Esophagus squamous epithelium (tissue), 4 donors: ENCODE results near the gene CDH12.

Experiments
- CTCF ChIP-seq, 6 experiments: fragments of 450-650 bp in 4 of 6; fragments of 200-600 bp in 2 of 6; sonication (generic) in 2 of 6; IDR thresholded peaks; one replicate each; pipeline ENCODE4 v1.5.1; 2016 to 2019; ENCODE audit warnings: antibody characterized with exemption in 6 of 6, mild to moderate bottlenecking in 4 of 6, moderate library complexity in 4 of 6
- POLR2A ChIP-seq, 4 donors: fragments of 450-650 bp; IDR thresholded peaks; one replicate each; pipeline ENCODE4 v1.6.1; 2017; ENCODE audit warnings: antibody characterized with exemption in 4 of 4, mild to moderate bottlenecking in 4 of 4, moderate library complexity in 3 of 4

- TF ChIP-seq CTCF (IDR thresholded peaks at IDR 0.05) (no peak), POLR2A (IDR thresholded peaks at IDR 0.05) (no peak)
Measured at GRCh38 chr5:22754155-22754554, 99.0 kb downstream of the CDH12 start.
